OCI-LY3 (cell line): ENCODE data around the gene SEC16B.

Experiments
- CTCF ChIP-seq: fragments of 200-600, 300-600 bp; sonication (generic); IDR thresholded peaks from 2 replicates; pipeline ENCODE4 v1.5.1; 2014; ENCODE audit warnings: antibody characterized with exemption, low read length, low read depth
- EZH2phosphoT487 ChIP-seq: fragments of 200-600 bp; shearing (Covaris generic); IDR thresholded peaks from 2 replicates; pipeline ENCODE4 v1.6.1; 2018; ENCODE audit warnings: antibody characterized with exemption, mixed run types, low read depth

GRCh38 chr1:177934461-177934860, 35.4 kb downstream of the SEC16B start:
- TF ChIP-seq CTCF (no peak), EZH2phosphoT487 (no peak)
